SK-N-MC (cell line): ENCODE results near the gene MYO1F.

Experiments
- EZH2 ChIP-seq: fragments of 200-600 bp; sonication (generic); IDR thresholded peaks from one replicate; pipeline ENCODE4 v1.6.1; 2017; ENCODE audit warnings: antibody characterized with exemption
- FOXP2 ChIP-seq: optimal IDR thresholded peaks from 2 replicates; pipeline ENCODE3; 2011; ENCODE audit warnings: mild to moderate bottlenecking, moderate library complexity; ENCODE audit not compliant: insufficient read depth; ENCODE audit errors: extremely low read length, control extremely low read depth
- POLR2AphosphoS5 ChIP-seq: IDR thresholded peaks from 2 replicates; pipeline ENCODE4 v1.6.1; 2012; ENCODE audit warnings: mild to moderate bottlenecking, low read depth, low read length, borderline replicate concordance

DNA sequence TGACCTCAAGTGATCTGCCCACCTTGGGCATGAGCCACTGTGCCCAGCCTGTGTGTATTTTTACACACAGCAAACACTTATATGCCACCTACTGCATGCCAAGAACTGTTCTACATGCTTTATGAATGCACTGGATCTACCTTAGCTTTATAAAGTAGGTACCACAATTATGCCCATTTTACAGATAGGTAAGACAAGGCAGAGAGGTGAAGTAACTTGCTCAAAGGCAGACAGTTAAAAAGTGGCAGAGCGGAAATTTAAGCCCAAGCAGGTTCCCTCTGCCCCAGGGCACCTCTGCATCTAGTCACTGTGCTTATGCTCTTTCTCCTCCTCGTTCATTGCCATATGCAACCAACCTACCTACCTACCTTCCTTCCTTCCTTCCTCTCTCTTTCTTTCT lies 22.8 kb upstream of the MYO1F start:
- no peak for TF ChIP-seq POLR2AphosphoS5
- TF ChIP-seq EZH2, result no peak
- TF ChIP-seq FOXP2, result no peak
